Esophagus squamous epithelium (tissue), 4 donors: ENCODE data around the gene INPP5D.

Source experiments
- CTCF ChIP-seq, 6 experiments: fragments of 450-650 bp in 4 of 6; fragments of 200-600 bp in 2 of 6; sonication (generic) in 2 of 6; IDR thresholded peaks; one replicate each; pipeline ENCODE4 v1.5.1; 2016 to 2019; ENCODE audit warnings: antibody characterized with exemption in 6 of 6, mild to moderate bottlenecking in 4 of 6, moderate library complexity in 4 of 6
- POLR2A ChIP-seq, 4 donors: fragments of 450-650 bp; IDR thresholded peaks; one replicate each; pipeline ENCODE4 v1.6.1; 2017; ENCODE audit warnings: antibody characterized with exemption in 4 of 4, mild to moderate bottlenecking in 4 of 4, moderate library complexity in 3 of 4

GRCh38 chr2:233041722-233042323 lies 18.3 kb upstream of the INPP5D start:
- TF ChIP-seq CTCF (IDR thresholded peaks at IDR 0.05) = no peak
- TF ChIP-seq POLR2A (IDR thresholded peaks at IDR 0.05) = no peak
